Lower leg skin (tissue), 4 donors: ENCODE results near the gene LSM14B. TPM values are rescaled to one million over a fixed set of nuclear protein-coding genes. Genes with fewer than 3 reads are reported as not detected.

Experiments
- DNase-seq, 2 donors: peaks; one replicate each; pipeline ENCODE4 v3.0.0-alpha.2; 2019; ENCODE audit warnings: low spot score in 2 of 2
- H3K4me3 ChIP-seq: fragments of 200-600 bp; sonication (generic); 2 replicates; pipeline ENCODE4 v1.5.1; 2017; ENCODE audit warnings: mild to moderate bottlenecking, low read depth; ENCODE audit not compliant: poor library complexity, severe bottlenecking
- POLR2A ChIP-seq, 2 donors: fragments of 450-650 bp; IDR thresholded peaks; one replicate each; pipeline ENCODE4 v1.6.1; 2016 to 2017; ENCODE audit warnings: antibody characterized with exemption in 2 of 2, mild to moderate bottlenecking in 1 of 2, moderate library complexity in 1 of 2
- WGBS, 2 donors: methylation state at CpG; one replicate each; pipeline ENCODE4 v1.1.5; 2018; 5-methylcytosine and 5-hydroxymethylcytosine counted together
- intact Hi-C: fragments of 100-400 bp; cut with DNase I; formaldehyde crosslinking; loops from one replicate; pipeline ENCODE4 v1.15.0; 2023; ENCODE audit warnings: low total_unique reads
- total RNA-seq, 4 donors: library from RNA; depleted of rRNA; stranded (reverse); fragments of >200 nt; gene quantifications; one replicate each; pipeline ENCODE4 v1.1.0, GENCODE V29; 2016
- TF ChIP-seq, protein P1 (sequence below), 3 donors: fragments of 450-650 bp; IDR thresholded peaks; one replicate each; pipeline ENCODE4 v1.5.1; 2016; ENCODE audit warnings: antibody characterized with exemption in 3 of 3, mild to moderate bottlenecking in 3 of 3, moderate library complexity in 2 of 3

Gene LSM14B
- total RNA-seq, 4 donors from 2014 or later, result 44.9 to 60.3 (median 49.9) TPM

DNA sequence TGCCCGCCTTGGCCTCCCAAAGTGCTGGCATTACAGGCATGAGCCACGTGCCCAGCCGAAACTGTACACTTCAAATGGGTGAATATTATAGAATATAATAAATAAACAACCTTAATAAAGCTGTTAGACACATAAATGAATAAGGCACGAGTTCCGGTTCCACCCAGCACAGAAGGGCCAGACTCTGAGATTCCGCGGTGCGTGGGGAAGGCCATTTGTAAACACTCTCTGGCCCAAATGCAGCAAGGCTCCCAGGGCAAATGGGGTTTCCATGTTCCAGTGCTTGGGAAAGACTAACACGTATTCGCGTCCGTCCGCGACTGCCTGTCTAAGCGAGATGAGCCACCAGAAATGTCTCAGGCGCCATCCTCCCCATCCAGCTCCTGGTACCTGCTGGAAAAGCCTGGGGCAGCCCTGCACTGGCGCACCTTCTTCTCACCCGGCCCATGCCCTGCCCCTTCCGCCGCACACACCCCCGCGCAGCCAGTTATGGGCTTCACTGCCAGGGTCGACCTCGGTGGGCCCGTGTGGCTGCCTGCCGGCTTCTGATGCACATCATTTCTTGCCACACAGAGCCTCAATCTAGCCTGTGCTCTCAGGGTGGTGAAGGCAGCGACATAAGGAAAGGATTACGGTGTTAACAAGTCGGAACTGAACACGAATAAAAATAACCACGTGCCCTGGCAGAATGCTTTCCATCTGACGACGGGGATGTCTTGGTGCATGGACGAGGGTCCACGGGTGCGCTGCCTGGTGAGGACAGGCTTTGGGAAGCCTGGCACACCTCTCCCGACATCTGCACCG lies 5.5 kb upstream of the LSM14B start:
- intact Hi-C loops, result no loop called here
- no peak for DNase-seq
- TF ChIP-seq, protein P1, sequence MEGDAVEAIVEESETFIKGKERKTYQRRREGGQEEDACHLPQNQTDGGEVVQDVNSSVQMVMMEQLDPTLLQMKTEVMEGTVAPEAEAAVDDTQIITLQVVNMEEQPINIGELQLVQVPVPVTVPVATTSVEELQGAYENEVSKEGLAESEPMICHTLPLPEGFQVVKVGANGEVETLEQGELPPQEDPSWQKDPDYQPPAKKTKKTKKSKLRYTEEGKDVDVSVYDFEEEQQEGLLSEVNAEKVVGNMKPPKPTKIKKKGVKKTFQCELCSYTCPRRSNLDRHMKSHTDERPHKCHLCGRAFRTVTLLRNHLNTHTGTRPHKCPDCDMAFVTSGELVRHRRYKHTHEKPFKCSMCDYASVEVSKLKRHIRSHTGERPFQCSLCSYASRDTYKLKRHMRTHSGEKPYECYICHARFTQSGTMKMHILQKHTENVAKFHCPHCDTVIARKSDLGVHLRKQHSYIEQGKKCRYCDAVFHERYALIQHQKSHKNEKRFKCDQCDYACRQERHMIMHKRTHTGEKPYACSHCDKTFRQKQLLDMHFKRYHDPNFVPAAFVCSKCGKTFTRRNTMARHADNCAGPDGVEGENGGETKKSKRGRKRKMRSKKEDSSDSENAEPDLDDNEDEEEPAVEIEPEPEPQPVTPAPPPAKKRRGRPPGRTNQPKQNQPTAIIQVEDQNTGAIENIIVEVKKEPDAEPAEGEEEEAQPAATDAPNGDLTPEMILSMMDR (IDR thresholded peaks at IDR 0.05), result no peak
- no peak for TF ChIP-seq POLR2A (IDR thresholded peaks at IDR 0.05)
- 67 to 78% methylated on average over 38 of the region's 38 CpGs for WGBS, 2 donors
- no peak overlapping the region for H3K4me3 ChIP-seq

DNA sequence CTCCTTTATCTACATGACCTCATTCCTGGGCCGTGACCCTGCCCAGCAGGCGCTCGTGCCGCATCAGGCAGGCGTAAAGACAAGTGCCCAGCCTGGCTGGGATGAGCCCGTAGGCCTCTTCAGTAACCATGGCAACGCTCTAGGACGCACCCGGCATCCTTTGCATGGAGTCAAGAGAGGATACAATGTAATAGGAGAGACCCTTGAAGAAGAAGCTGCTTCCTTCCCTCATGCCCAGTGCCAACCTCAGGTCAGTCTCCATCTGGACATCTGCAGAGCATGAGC lies 5.0 kb upstream of the LSM14B start:
- no peak for DNase-seq
- no peak for TF ChIP-seq POLR2A (IDR thresholded peaks at IDR 0.05)
- TF ChIP-seq, protein P1 (IDR thresholded peaks at IDR 0.05), result no peak
- no peak overlapping the region for H3K4me3 ChIP-seq
- WGBS, 2 donors, result 40 to 46% methylated on average over 9 of the region's 9 CpGs
- intact Hi-C loops, result no loop called here

DNA sequence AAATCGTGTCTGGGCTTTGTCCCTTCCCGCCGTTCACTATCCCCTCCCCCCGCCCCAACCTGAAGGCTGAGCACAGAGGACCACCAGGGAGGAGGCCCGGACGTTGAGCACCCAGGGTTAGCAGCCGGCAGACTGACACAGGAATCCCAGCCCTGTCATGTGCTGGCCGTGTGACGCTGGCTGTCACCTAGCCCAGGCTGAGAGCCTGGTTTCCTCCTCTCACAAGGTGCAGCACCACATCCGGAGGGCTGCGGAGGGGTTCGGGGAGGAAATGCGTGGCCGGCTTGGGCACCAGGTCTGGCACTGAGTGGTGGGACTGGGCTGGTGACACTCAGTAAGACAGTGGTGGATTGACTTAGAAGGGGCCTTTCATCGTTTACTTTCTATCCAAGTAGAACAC lies 4.6 kb upstream of the LSM14B start:
- H3K4me3 ChIP-seq, result no peak overlapping the region
- DNase-seq, result no peak
- intact Hi-C loops, result no loop called here
- TF ChIP-seq, protein P1 (IDR thresholded peaks at IDR 0.05), result no peak
- no peak for TF ChIP-seq POLR2A (IDR thresholded peaks at IDR 0.05)
- 46 to 59% methylated on average over 10 to 15 of the region's 15 CpGs for WGBS, 2 donors

DNA sequence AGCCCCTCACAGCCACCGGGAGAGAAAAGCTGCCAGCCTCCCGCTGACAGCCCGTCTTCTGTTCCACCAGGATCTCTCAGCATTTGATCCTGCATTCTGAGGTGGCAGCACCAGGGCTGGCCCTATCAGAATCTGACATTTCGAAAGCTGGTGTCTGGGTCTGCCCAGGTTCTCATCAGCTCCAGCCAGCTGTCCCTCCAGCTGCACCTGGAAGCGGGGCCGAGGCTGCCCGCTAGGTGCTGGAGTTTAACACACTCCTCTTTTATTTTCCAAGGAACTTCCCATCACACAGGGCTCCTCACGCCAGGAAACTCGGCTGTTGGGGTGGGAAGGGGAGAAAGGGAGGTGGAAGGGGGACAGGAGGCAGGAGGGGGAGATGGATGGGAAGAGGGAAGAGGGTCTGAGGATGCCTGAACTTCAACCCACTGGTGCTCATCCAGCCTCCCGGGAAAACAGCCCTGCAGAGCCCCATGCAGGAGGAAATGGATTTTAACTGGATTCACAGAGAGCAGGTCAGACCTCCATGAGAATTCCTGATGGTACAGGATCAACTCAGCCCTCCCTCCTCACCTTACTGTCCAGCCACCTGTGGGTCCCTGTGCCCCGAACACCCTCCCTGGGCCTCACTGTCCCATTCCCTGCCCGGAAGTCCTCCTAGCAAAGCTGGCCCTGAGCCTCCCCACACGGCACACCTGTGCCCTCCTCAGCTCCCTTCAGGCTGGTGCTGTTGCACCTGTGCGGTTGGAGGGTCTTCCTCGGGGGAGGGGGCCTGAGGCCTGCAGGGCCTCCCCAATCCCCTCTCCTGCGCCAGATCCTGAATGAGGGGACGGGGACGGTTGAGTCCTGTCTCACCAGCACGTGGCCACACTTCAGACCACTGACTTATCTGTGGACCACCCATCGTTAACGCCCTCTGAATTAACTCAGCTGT lies 3.9 kb upstream of the LSM14B start:
- DNase-seq, result no peak
- no peak for TF ChIP-seq POLR2A (IDR thresholded peaks at IDR 0.05)
- TF ChIP-seq, protein P1 (IDR thresholded peaks at IDR 0.05), result no peak
- no peak overlapping the region for H3K4me3 ChIP-seq
- intact Hi-C loops, result no loop called here
- 62 to 66% methylated on average over 21 of the region's 21 CpGs for WGBS, 2 donors

DNA sequence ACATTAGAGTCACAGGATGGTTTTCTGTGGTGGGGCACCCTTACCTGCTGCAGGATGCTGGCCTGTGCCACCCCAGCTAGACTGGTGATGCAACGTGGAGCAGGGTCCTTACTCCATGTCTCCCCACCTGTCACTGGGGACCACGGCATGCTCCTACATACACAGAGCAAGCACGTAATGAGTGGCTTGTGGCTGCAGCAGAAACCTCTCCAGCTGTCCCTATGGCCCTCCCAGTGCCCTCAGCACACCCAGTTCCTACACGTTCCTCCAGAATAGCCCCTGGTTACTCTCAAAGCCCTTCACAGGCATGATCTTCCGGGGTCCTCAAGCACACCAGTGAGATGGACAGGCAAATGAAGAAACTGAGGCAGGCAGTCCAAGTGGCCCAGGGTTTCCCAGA lies 3.2 kb upstream of the LSM14B start:
- WGBS, 2 donors, result 82 to 93% methylated on average over 4 to 5 of the region's 5 CpGs

More for the DNA sequence above, 3.2 kb upstream of the LSM14B start:
- H3K4me3 ChIP-seq, result no peak overlapping the region
- DNase-seq, result no peak
- TF ChIP-seq, protein P1 (IDR thresholded peaks at IDR 0.05), result no peak
- no peak for TF ChIP-seq POLR2A (IDR thresholded peaks at IDR 0.05)
- intact Hi-C loops, result no loop called here
